HuH-7 (cell line): ENCODE measurements around the gene CBLC.
"Not testable (repeated sequence)": the region's sequence is repeated elsewhere in the genome, so short reads cannot be mapped to it uniquely, and the experiment has no call there.

ENCODE experiments used
- DNase-seq: peaks from one replicate; pipeline ENCODE4 v3.0.0; 2011; ENCODE audit warnings: low spot score

Gene CBLC

GRCh38 chr19:44819246-44819832 is 41.6 kb downstream of the CBLC start:
- no peak for DNase-seq

- DNase-seq: no peak
Observed at GRCh38 chr19:44820648-44821609, 43.2 kb downstream of the CBLC start.

- DNase-seq: no peak
Observed at GRCh38 chr19:44822177-44822576, 44.5 kb downstream of the CBLC start.

DNA sequence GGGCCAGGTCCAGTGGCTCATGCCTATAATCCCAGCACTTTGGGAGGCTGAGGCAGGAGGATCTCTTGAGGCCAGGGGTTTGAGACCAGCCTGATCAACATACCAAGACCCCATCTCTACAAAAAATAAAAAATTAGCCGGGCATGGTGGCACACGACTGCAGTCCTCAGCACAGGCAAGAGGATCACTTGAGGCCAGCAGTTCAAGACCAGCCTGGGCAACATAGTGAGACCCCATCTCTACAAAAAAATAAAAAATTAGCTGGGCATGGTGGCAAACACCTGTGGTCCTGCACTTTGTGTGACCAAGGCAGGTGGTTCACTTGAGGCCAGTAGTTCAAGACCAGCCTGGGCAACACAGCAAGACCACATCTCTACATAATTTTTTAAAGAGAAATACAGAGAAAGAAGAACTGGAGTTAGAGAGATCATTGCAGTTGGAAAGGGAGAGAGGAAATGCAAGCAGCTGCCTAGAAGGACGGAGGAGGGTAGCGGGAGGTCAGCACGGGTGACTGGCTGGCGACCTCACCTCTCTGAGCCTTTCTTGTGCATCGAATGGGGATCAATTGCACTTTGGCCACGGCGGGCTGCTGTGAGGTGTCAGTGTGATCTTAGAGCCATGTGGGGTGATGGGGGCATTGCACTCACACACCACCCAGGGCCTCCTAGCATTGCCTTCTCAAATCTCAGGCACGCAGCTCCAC is 45.1 kb downstream of the CBLC start:
- DNase-seq: no peak

- DNase-seq: no peak
Observed at GRCh38 chr19:44823373-44823698, 45.6 kb downstream of the CBLC start.

DNA sequence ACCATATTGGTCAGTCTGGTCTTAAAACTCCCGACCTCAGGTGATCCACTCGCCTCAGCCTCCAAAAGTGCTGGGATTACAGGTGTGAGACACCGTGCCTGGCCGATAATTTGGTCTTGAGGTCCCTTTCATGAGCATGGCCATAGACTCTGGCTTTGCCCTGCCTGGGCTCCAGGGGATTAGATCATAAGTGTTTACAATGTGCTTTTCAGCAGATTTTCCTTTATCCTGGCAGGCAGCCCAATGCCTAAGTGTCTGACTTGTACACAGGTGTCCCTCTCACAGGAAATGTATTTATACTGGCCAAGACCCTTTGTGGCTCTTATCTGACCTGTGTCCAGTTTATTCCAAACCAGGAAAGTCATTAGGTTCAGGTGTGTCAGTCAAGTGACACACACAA is 47.1 kb downstream of the CBLC start:
- DNase-seq: no peak

DNA sequence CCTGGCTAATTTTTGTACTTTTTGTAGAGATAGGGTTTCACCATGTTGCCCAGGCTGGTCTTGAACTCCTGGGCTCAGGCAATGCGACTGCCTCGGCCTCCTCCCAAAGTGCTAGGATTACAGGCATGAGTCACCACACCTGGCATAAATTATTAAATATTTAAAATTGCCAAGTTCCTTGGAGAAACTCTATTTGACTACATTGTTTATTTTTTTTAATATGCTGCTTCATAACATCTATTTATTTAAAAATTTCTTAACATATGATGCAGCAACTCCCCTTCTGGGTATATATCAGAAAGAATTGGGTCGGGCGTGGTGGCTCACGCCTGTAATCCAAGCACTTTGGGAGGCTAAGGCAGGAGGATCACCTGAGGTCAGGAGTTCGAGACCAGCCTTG is 55.2 kb downstream of the CBLC start:
- not testable (repeated sequence) for DNase-seq

DNA sequence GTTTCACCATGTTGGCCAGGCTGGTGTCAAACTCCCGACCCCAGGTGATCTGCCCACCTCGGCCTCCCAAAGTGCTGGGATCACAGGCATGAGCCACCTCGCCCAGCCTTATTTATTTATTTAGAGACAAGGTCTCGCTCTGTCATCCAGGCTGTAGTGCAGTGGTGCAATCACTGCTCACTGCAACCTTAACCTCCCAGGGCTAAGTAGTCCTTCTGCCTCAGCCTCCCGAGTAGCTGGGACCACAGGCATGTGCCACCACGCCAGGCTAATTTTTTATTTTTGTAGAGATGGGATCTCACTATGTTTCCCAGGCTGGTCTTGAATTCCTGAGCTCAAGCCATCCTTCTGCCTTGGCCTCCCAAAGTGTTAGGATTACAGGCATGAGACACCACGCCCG is 56.7 kb downstream of the CBLC start:
- DNase-seq: not testable (repeated sequence)

DNA sequence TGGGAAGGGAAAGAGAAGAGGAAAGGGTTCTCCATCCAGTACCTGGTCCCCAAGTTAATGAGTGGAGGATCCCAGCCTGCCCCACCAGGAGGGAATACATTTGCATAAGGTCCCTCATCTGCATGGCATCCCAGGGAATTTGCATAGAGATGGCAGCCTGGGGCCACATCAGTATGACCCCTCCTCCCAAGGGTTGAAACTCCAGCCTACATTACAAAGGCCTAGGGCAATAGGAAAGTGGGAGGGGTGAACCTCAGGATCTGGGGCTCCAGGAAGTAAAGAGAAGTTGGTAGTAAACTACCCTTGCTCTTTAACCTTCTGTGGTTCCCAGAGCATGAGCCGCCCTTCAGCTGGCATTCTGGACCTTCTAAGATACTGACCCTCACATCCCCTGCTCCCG is 61.6 kb downstream of the CBLC start:
- DNase-seq: no peak

DNA sequence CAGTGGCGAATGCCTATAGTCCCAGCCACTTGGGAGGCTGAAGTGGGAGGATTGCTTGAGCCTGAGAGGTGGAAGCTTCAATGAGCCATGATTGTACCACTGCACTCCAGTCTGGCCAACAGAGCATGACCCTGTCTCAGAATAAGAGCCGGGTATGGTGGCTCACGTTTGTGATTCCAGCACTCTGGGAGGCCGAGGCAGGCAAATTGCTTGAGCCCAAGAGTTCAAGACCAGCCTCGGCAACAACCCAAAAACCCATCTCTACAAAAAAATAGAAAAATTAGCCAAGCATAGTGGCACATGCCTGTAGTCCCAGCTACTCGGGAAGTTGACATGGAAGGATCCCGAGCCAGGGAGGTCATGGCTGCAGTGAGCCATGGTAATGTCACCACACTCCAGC is 63.1 kb downstream of the CBLC start:
- DNase-seq: no peak

DNA sequence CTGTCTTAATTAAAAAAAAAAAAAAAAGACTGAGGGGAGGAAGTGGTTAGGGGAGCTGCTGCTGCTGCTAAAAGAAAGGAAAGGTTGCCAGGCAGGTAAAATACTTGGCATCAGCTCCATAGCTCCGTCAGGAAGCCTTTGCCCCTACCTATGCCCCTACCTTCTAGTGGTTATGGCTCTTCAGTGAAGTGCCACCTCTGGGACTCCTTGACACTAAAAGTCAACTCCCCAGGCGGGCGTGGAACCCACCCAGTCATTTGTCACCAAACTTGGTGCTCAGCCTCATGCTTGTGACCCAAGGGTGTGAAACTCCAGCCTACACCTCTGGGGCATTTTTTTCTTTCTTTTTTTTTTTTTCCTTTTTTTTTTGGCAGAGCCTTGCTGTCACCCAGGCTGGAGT is 63.5 kb downstream of the CBLC start:
- DNase-seq: no peak

GRCh38 chr19:44845286-44845611 is 67.6 kb downstream of the CBLC start:
- no peak for DNase-seq

- peak; percentile 99 for DNase-seq
Observed at GRCh38 chr19:44845612-44846454, 68.1 kb downstream of the CBLC start, which contains the start of gene NECTIN2. Gene NECTIN2 (plus strand): TSS chr19:44846297. CDS start chr19:44846526, 229 bp downstream.

DNA sequence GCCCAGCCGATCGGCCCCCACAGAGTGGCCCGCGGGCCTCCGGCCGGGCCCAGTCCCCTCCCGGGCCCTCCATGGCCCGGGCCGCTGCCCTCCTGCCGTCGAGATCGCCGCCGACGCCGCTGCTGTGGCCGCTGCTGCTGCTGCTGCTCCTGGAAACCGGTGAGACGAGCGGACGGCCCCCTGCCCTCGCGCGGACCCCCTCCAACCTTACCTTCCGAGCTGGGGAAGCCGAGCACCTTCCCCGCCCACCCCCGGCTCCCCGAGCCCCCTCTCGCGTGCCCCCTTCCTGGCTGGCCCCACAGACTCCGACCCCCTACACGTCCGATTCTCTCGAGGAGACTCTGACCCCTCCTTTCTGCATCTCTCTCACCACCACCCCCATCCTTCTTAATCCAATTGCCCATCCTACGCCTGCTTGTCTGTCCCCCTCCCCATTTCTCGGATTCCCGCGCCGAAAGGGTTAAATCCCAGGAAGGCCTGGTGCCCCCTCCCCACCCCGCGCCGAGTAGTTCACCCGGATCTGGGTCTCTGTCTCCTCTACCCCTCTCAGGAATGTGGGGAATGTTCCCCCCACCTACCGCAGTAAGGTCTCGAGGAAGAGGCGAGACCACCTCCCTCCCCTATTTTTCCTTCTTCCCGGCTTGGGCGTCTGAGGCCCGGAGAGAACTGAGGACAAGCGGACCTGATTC is 68.9 kb downstream of the CBLC start:
- DNase-seq: no peak

DNA sequence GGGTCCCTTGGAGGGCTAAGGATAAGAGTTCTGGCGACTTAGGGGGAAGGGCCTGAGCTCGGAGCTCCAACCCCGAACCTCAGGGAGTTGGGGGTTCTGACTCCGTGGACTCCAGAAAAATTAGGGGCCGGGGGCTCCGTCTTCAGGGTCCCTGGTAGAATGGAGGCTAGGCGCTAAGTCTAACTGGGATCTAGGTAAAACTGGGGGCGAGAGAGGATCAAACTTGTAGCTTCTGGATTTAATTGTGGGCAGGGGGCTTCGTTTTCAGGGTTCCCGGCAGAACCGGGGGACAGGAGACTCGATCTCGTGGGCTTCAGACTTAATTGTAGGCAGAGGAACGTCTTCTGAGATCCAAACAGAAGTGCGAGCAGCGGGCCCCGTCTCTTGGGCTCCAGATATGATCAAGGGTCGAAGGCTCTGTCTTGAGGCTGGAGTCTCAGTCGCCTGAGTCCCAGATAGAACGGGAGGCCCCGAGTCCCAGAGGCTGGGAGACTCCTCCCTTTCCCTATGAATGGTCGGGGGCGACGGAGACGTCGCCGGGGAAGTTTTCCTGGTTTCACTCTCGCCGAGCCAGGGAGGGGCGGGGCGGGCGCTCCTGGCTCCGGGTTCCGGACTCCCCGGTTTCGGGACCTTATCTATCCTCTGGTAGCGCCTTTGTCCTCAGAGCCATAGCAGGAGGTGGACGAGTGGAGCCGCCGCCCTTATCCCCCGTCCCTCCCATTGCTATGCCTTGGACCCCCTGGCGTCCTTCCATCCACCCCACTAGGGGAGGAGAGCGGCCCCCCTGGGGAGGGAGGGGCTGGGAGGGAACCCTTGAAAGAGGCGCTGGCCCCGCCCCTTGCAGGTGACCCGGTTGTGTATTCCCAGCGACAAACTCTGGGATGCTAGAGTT is 69.7 kb downstream of the CBLC start:
- peak; percentile 50 for DNase-seq

- no peak for DNase-seq
Observed at GRCh38 chr19:44848036-44848811, 70.5 kb downstream of the CBLC start.

DNA sequence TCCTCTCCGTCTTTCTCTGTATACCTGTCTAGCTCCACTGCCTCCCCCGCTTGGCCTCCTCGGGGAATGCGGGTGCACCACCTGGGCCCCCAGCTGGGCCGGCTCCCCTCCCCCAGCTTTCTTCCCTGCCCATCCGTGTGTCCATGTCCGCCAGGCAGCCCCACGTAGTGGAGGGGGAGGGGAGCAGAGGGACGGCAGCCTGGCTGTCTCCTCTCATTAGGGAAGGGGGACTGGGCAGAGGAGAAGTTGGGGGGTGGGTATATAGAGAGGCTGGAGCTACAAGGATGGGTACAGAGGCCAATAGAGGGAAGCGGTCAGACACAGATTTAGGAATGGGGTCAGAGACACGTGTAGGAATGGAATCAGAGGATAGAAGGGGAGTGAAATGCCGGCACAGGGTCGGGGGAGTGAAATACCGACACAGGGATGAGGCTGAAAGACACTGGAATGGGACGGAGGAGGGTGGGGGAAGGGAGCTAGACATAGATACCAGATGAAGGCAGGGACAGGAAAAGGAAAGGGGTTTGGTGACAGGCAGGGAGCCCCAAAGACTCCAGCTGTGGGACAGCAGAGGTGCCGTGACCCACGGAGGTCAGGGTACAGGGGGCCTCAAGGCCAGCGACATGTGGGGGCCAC is 71.2 kb downstream of the CBLC start:
- no peak for DNase-seq
